ENCODE data around the gene GM2A. TPM values are rescaled to one million over a fixed set of nuclear protein-coding genes. Genes with fewer than 3 reads are reported as not detected.

The GM2A gene
- total and polyA plus RNA-seq, 2 of the 8 experiments (the other 6 are each of a cell fraction or from before 2014, with no cell fraction given): 18.5 to 32.2 TPM

DNA sequence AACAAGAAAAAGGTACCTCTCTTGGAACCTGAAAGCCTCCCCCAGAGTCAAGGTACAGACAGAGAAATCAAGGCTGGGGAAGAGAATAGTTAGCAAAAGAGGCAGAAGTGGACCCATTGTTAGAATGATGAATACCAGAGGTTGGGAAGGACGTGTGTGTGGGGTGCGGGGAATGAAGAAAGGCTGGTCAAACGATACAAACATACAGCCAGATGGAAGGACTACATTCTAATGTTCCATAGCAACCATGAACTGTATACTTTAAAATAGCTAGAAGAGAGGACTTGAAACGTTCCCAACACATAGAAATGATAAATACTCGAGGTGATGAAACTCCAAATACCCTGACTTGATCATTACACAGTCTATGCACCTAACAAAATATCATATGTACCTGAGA, 36.2 kb upstream of the GM2A start:
- no peak overlapping the region for H4K91ac ChIP-seq (replicated peaks; ENCODE audit: insufficient read length, low read length)
- TF ChIP-seq SP2 (IDR thresholded peaks at IDR 0.05; ENCODE audit: low read length) (no peak), ZNF274 (IDR thresholded peaks at IDR 0.05; ENCODE audit: borderline replicate concordance, extremely low read depth, low read length) (no peak)
- no peak overlapping the region for H4K8ac ChIP-seq (ENCODE audit: extremely low read depth, insufficient read depth, low read length)
- H3K27ac ChIP-seq (ENCODE audit: low read depth, low read length): no peak overlapping the region
- WGBS, 2 experiments (ENCODE audit: extremely low coverage in 1 of 2, insufficient coverage in 1 of 2, insufficient read length in 1 of 2, insufficient replicate concordance in 2 of 2, low coverage in 1 of 2, low lambda C conversion rate in 2 of 2, missing lambda C conversion rate in 1 of 2): 85% methylated on average over 5 of the region's 5 CpGs; no CpG with 5 or more reads in 1 of the 2 experiments
- no peak overlapping the region for H3K56ac ChIP-seq (replicated peaks; ENCODE audit: insufficient read length, low read depth, low read length)
- H4K5ac ChIP-seq (ENCODE audit: insufficient read length, low read depth, low read length): no peak overlapping the region
- CTCF ChIA-PET (ENCODE audit: partially characterized antibody): interaction anchor here (1.2 to 4.3 kb wide), 3 partner anchors 12 to 169 kb away, joined by 5 to 17 read pairs (median 7); no protein-coding TSS in a partner anchor
- no peak overlapping the region for H3K4ac ChIP-seq (replicated peaks; ENCODE audit: insufficient read length, low read depth, low read length)
- no peak overlapping the region for H3K4me3 ChIP-seq (ENCODE audit: extremely low read depth in 1 of 4, insufficient read depth in 2 of 4, low read depth in 3 of 4, low read length in 4 of 4)
- POLR2A ChIA-PET (ENCODE audit: partially characterized antibody): no interaction called here
- no peaks in the 10 kb centered on the region for H3K36me3 ChIP-seq (ENCODE audit: control insufficient read depth in 2 of 4, insufficient read depth in 4 of 4, low read length in 3 of 4)
- no peak overlapping the region for H3K18ac ChIP-seq (ENCODE audit: extremely low read depth, low read length)
- H3K79me2 ChIP-seq (ENCODE audit: control insufficient read depth in 1 of 2, insufficient read depth in 2 of 2, low read length in 2 of 2): no peaks in the 10 kb centered on the region
- H2BK5ac ChIP-seq (ENCODE audit: low read depth, low read length): no peak overlapping the region
- FAIRE-seq: no peak
- H3K9ac ChIP-seq (replicated peaks in 1 of 4; ENCODE audit: extremely low read depth in 1 of 4, low read depth in 3 of 4, low read length in 3 of 4): no peak overlapping the region
- no peaks in the 10 kb centered on the region for H3K9me3 ChIP-seq (ENCODE audit: insufficient read depth in 2 of 2, low read depth in 1 of 2, low read length in 1 of 2)
- H3K4me1 ChIP-seq (replicated peaks in 1 of 4; ENCODE audit: control insufficient read depth in 3 of 4, insufficient read depth in 4 of 4, low read length in 3 of 4): peaks cover 0 to 3% (median under 1%) of the 10 kb centered on the region in 4 experiments; a peak in 4 of 7 replicates
- H3K23ac ChIP-seq (ENCODE audit: insufficient read length): no peak overlapping the region
- H2BK20ac ChIP-seq (ENCODE audit: low read length): no peak overlapping the region
- H2AFZ ChIP-seq (ENCODE audit: low read length): no peak overlapping the region
- no peaks in the 10 kb centered on the region; the same call in 1 of the 2 replicates for H3K79me1 ChIP-seq (ENCODE audit: low read depth, low read length)
- no peak overlapping the region for H3K4me2 ChIP-seq (ENCODE audit: insufficient read depth in 1 of 2, low read depth in 2 of 2, low read length in 2 of 2)
- no peaks in the 10 kb centered on the region for H3K27me3 ChIP-seq (replicated peaks in 1 of 4; ENCODE audit: control insufficient read depth in 3 of 4, extremely low read depth in 1 of 4, insufficient read depth in 3 of 4, low read length in 3 of 4)
- H2AK5ac ChIP-seq (ENCODE audit: low read depth, low read length): no peak overlapping the region
- no peaks in the 10 kb centered on the region for H3K23me2 ChIP-seq (ENCODE audit: low read depth, low read length)
- H2BK12ac ChIP-seq (ENCODE audit: low read depth, low read length): no peak overlapping the region
- no peak overlapping the region for H3K14ac ChIP-seq (ENCODE audit: insufficient read length)
- H2BK15ac ChIP-seq (ENCODE audit: low read length): no peak overlapping the region
- no peak for DNase-seq (ENCODE audit: low read depth in 1 of 2, low spot score in 2 of 2)
- H2BK120ac ChIP-seq (replicated peaks; ENCODE audit: low read depth, low read length): no peak overlapping the region
- no peaks in the 10 kb centered on the region for H4K20me1 ChIP-seq (replicated peaks in 1 of 2; ENCODE audit: control insufficient read depth in 1 of 2, insufficient read depth in 2 of 2, low read length in 2 of 2)
